Endothelial cell of umbilical vein (primary cell): ENCODE results near the gene PITPNM3.

Experiments
- CTCF ChIP-seq, 2 donors: IDR thresholded peaks; 1 replicate in 1 of 2; 2 replicates in 1 of 2; pipeline ENCODE4 v1.5.1; 2011; ENCODE audit warnings: low read length in 2 of 2, mild to moderate bottlenecking in 2 of 2, moderate library complexity in 2 of 2, control low read depth in 1 of 2, inconsistent platforms in 1 of 2, low read depth in 1 of 2; ENCODE audit not compliant: insufficient read depth in 1 of 2; ENCODE audit errors: extremely low read depth in 1 of 2
- EZH2 ChIP-seq: IDR thresholded peaks from 2 replicates; pipeline ENCODE4 v1.6.1; 2012; ENCODE audit warnings: borderline replicate concordance, low read depth, mild to moderate bottlenecking, moderate library complexity, low read length, inconsistent platforms; ENCODE audit not compliant: severe bottlenecking
- POLR2AphosphoS5 ChIP-seq: IDR thresholded peaks from 2 replicates; pipeline ENCODE4 v1.6.1; 2012; ENCODE audit warnings: low read depth, mild to moderate bottlenecking, control low read depth, low read length, moderate library complexity; ENCODE audit not compliant: insufficient read depth

GRCh38 chr17:6570731-6571451, 14.5 kb upstream of the PITPNM3 start:
- TF ChIP-seq CTCF (IDR thresholded peaks at IDR 0.05; ENCODE audit: extremely low read depth in 1 of 2, insufficient read depth in 1 of 2, low read depth in 1 of 2, low read length in 2 of 2) (no peak), EZH2 (no peak), POLR2AphosphoS5 (no peak)
